ENCODE results near the gene SDCCAG8.

Gene SDCCAG8

DNA sequence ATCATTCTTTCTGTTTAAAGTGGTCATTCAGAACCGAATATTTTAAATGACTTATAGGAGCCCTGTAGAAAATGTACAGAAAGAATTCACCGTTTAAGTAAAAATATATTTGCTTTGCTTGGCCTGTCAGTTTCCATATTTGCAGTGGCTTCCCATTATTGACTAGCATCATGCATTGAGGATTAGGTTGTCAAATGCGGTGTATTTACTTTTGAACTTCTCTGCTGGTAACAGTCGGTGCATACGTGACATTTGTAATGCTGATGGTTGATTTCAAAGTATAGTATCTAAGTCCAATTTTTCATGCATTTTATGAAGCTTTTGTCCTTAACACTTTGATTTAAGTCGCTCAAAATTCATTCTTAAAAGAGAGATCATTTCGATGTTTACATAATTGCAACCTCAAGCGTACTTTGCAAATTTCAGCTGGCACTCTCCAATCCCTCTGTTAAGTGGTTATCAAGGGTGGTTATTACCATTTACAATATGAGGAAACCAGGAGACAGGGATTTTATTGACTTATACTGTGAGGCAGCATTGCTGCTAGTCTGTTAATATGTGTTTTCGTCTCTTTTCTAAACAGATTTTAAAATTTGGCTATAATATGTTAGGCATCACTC is 201.6 kb downstream of the SDCCAG8 start:
- TF ChIP-seq, protein P1, sequence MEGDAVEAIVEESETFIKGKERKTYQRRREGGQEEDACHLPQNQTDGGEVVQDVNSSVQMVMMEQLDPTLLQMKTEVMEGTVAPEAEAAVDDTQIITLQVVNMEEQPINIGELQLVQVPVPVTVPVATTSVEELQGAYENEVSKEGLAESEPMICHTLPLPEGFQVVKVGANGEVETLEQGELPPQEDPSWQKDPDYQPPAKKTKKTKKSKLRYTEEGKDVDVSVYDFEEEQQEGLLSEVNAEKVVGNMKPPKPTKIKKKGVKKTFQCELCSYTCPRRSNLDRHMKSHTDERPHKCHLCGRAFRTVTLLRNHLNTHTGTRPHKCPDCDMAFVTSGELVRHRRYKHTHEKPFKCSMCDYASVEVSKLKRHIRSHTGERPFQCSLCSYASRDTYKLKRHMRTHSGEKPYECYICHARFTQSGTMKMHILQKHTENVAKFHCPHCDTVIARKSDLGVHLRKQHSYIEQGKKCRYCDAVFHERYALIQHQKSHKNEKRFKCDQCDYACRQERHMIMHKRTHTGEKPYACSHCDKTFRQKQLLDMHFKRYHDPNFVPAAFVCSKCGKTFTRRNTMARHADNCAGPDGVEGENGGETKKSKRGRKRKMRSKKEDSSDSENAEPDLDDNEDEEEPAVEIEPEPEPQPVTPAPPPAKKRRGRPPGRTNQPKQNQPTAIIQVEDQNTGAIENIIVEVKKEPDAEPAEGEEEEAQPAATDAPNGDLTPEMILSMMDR (conservative IDR thresholded peaks at IDR 0.05; ENCODE audit: low read depth, low read length) = no peak
- no peaks in the 10 kb centered on the region for H3K79me2 ChIP-seq (ENCODE audit: insufficient read depth, low read depth)
- H3K4me2 ChIP-seq = no peak overlapping the region

DNA sequence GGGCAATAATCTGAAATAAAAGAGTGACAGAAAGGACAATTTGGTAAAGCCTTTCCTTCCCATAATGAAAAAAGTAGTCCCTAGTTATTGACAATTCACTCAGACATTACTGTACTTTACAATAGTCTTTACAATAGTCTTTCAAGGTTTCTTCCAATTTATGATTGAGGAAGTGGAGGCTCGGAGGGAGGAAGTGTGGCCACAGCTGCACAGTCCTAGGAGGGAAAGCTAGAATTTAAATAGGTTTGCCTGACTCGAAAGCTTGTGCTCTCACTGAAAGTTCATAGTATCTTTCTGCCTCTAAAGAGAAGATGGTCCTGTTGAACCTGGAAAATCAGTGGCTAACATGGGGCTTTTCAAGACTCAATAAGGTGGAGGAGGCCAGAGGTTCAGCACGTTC is 203.2 kb downstream of the SDCCAG8 start:
- H3K27me3 ChIP-seq (ENCODE audit: insufficient read depth, low read depth) = no peaks in the 10 kb centered on the region

More for the DNA sequence above, 201.6 kb downstream of the SDCCAG8 start:
- H3K4me3 ChIP-seq (IDR thresholded peaks at IDR 0.05; ENCODE audit: insufficient read depth, low read depth, low read length) = no peak overlapping the region
- 0 out of 2 replicates have a peak, but pooled peaks cover 3% of the 10 kb centered on the region for H4K20me1 ChIP-seq (ENCODE audit: insufficient read depth)
- no peaks in the 10 kb centered on the region for H3K36me3 ChIP-seq (ENCODE audit: insufficient read depth)
- no peak overlapping the region for H3K27ac ChIP-seq
- no peak overlapping the region for H2AFZ ChIP-seq (ENCODE audit: low read depth)
- no peaks in the 10 kb centered on the region for H3K4me1 ChIP-seq (ENCODE audit: low read depth, poor library complexity, severe bottlenecking)
- H3K27me3 ChIP-seq (ENCODE audit: insufficient read depth, low read depth) = no peaks in the 10 kb centered on the region
- no peak overlapping the region for H3K9ac ChIP-seq

DNA sequence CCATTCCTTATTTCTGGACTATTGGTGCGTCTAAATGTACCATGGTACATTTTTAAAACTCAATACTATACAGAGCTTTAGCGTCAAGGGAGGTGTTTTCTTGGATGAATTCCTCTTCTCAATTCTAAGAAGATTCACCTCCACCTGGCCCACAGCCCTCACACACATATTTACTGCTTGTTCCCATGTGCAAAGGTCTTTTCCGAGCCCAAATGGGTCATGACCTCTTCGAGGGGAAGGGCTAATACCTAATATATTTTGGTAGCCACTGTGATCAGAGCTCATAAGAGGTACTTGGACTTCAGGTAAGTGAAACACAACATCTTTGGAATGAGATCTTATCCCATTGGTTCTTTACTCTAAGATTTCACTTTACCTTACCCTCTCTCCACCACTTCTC is 205.9 kb downstream of the SDCCAG8 start:
- no peak overlapping the region for H2AFZ ChIP-seq (ENCODE audit: low read depth)
- no peak overlapping the region for H3K27ac ChIP-seq
- H3K4me1 ChIP-seq (ENCODE audit: low read depth, poor library complexity, severe bottlenecking) = no peaks in the 10 kb centered on the region
- no peaks in the 10 kb centered on the region for H3K79me2 ChIP-seq (ENCODE audit: insufficient read depth, low read depth)
- TF ChIP-seq, protein P1 (conservative IDR thresholded peaks at IDR 0.05; ENCODE audit: low read depth, low read length) = no peak
- H3K4me3 ChIP-seq (IDR thresholded peaks at IDR 0.05; ENCODE audit: insufficient read depth, low read depth, low read length) = no peak overlapping the region
- no peaks in the 10 kb centered on the region for H3K36me3 ChIP-seq (ENCODE audit: insufficient read depth)
- H4K20me1 ChIP-seq (ENCODE audit: insufficient read depth) = 0 out of 2 replicates have a peak, but pooled peaks cover 3% of the 10 kb centered on the region
- H3K27me3 ChIP-seq (ENCODE audit: insufficient read depth, low read depth) = no peaks in the 10 kb centered on the region
- H3K4me2 ChIP-seq = no peak overlapping the region
- H3K9ac ChIP-seq = no peak overlapping the region

More for the DNA sequence above, 203.2 kb downstream of the SDCCAG8 start:
- no peaks in the 10 kb centered on the region for H3K4me1 ChIP-seq (ENCODE audit: low read depth, poor library complexity, severe bottlenecking)
- no peak overlapping the region for H3K4me2 ChIP-seq
- TF ChIP-seq, protein P1 (conservative IDR thresholded peaks at IDR 0.05; ENCODE audit: low read depth, low read length) = no peak
- no peak overlapping the region for H3K4me3 ChIP-seq (IDR thresholded peaks at IDR 0.05; ENCODE audit: insufficient read depth, low read depth, low read length)
- H2AFZ ChIP-seq (ENCODE audit: low read depth) = no peak overlapping the region
- no peak overlapping the region for H3K9ac ChIP-seq
- no peaks in the 10 kb centered on the region for H3K79me2 ChIP-seq (ENCODE audit: insufficient read depth, low read depth)
- 0 out of 2 replicates have a peak, but pooled peaks cover 3% of the 10 kb centered on the region for H4K20me1 ChIP-seq (ENCODE audit: insufficient read depth)
- H3K36me3 ChIP-seq (ENCODE audit: insufficient read depth) = no peaks in the 10 kb centered on the region
- H3K27ac ChIP-seq = no peak overlapping the region

DNA sequence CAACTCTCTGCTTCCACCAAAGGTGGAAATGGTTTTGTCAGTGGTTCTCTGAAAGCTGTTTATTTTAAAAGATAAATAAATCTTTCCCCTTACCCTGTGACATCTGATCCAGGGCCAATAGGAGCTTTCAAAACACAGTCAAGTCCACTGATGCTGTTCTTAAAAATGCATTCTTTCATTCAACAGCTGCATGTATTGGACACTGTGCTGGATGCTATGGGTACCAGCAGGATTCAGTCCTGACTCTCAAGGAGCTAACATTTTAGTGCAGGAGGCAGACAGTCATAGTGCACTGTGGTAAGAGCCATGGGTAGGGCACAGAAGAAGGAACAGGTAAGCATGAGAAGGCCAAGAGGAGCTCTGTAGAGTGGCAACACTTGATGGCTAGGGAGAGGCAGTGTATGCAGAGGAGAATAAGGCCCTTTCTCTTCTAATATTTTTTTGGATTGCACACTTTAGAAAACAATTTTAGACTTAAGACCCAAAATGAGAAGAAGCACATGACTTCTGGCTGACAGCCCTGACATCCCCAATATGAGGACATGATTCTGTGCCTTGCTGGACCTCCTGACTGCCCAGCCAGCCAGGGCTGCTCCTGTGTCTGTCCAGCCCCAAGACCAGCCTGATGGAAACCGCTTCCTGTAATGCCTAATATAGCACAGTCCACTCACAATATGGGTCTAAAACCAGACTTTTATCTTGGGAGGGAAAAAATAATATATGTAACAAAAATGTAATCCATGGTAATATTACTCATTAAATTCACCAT is 207.3 kb downstream of the SDCCAG8 start:
- H3K27me3 ChIP-seq (ENCODE audit: insufficient read depth, low read depth) = no peaks in the 10 kb centered on the region
- H3K36me3 ChIP-seq (ENCODE audit: insufficient read depth) = no peaks in the 10 kb centered on the region
- H3K4me1 ChIP-seq (ENCODE audit: low read depth, poor library complexity, severe bottlenecking) = no peaks in the 10 kb centered on the region
- H3K9ac ChIP-seq = no peak overlapping the region
- no peak overlapping the region for H3K27ac ChIP-seq
- no peaks in the 10 kb centered on the region for H3K79me2 ChIP-seq (ENCODE audit: insufficient read depth, low read depth)
- no peak overlapping the region for H3K4me2 ChIP-seq
- no peak overlapping the region for H3K4me3 ChIP-seq (IDR thresholded peaks at IDR 0.05; ENCODE audit: insufficient read depth, low read depth, low read length)
- no peaks in the 10 kb centered on the region for H4K20me1 ChIP-seq (ENCODE audit: insufficient read depth)
- no peak overlapping the region for H2AFZ ChIP-seq (ENCODE audit: low read depth)
- TF ChIP-seq, protein P1 (conservative IDR thresholded peaks at IDR 0.05; ENCODE audit: low read depth, low read length) = no peak

Data from KMS-11 (cell line).